GM19463 (cell line): Measurements from ENCODE around the gene ADGRG7.
"Not testable (repeated sequence)": the region's sequence is repeated elsewhere in the genome, so short reads cannot be mapped to it uniquely, and the experiment has no call there.

Experiments used
- ATAC-seq: cut with Tn5 transposase; IDR thresholded peaks from one replicate; pipeline ENCODE4 v1.9.1; 2021; ENCODE audit warnings: mild to moderate bottlenecking, moderate library complexity; ENCODE audit not compliant: unreplicated experiment

The ADGRG7 gene

GRCh38 chr3:100609305-100609704 is at the start of gene ADGRG7:
TSS of gene ADGRG7 (plus strand) at chr3:100609601. CDS start at chr3:100609857, 256 bp downstream.
- no peak for ATAC-seq

- no peak for ATAC-seq
Observed at GRCh38 chr3:100560426-100560825, 49.0 kb upstream of the ADGRG7 start.

GRCh38 chr3:100561459-100562158 is 47.8 kb upstream of the ADGRG7 start:
- ATAC-seq = no peak

GRCh38 chr3:100562224-100562857 is 47.1 kb upstream of the ADGRG7 start:
- no peak for ATAC-seq

GRCh38 chr3:100563228-100563627 is 46.2 kb upstream of the ADGRG7 start:
- ATAC-seq = no peak

- ATAC-seq = no peak
Observed at GRCh38 chr3:100563652-100564211, 45.7 kb upstream of the ADGRG7 start.

- no peak for ATAC-seq
Observed at GRCh38 chr3:100570811-100571210, 38.6 kb upstream of the ADGRG7 start.

GRCh38 chr3:100574536-100574935 is 34.9 kb upstream of the ADGRG7 start:
- ATAC-seq = no peak

GRCh38 chr3:100575704-100576103 is 33.7 kb upstream of the ADGRG7 start:
- ATAC-seq = no peak

- ATAC-seq = no peak
Observed at GRCh38 chr3:100577382-100578008, 31.9 kb upstream of the ADGRG7 start.

- no peak for ATAC-seq
Observed at GRCh38 chr3:100578646-100579045, 30.8 kb upstream of the ADGRG7 start.

- ATAC-seq = no peak
Observed at GRCh38 chr3:100580147-100580546, 29.3 kb upstream of the ADGRG7 start.

GRCh38 chr3:100581650-100582049 is 27.8 kb upstream of the ADGRG7 start:
- no peak for ATAC-seq

GRCh38 chr3:100582157-100582556 is 27.2 kb upstream of the ADGRG7 start:
- ATAC-seq = not testable (repeated sequence)

- no peak for ATAC-seq
Observed at GRCh38 chr3:100584101-100584660, 25.2 kb upstream of the ADGRG7 start.

GRCh38 chr3:100586832-100587231 is 22.6 kb upstream of the ADGRG7 start:
- ATAC-seq = no peak

GRCh38 chr3:100588251-100588650 is 21.1 kb upstream of the ADGRG7 start:
- ATAC-seq = no peak

GRCh38 chr3:100590114-100590839 is 19.1 kb upstream of the ADGRG7 start:
- peak; percentile 76 for ATAC-seq

GRCh38 chr3:100590840-100591147 is 18.6 kb upstream of the ADGRG7 start:
- no peak for ATAC-seq

GRCh38 chr3:100591411-100591810 is 18.0 kb upstream of the ADGRG7 start:
- ATAC-seq = no peak
